Ovary (tissue), 3 donors: ENCODE results near the gene PRKACG.

ENCODE experiments used
- EP300 ChIP-seq: sonication (generic); formaldehyde crosslinking; IDR thresholded peaks from one replicate; pipeline ENCODE4 v1.6.1; 2017; ENCODE audit warnings: antibody characterized with exemption
- POLR2A ChIP-seq: fragments of 450-650 bp; IDR thresholded peaks from one replicate; pipeline ENCODE4 v1.6.1; 2017; ENCODE audit warnings: antibody characterized with exemption, mild to moderate bottlenecking, moderate library complexity
- TF ChIP-seq, protein P1 (sequence below), 3 donors: fragments of 450-650 bp in 2 of 3; fragments of 200-600 bp in 1 of 3; IDR thresholded peaks; one replicate each; pipeline versions ENCODE4 v1.5.1 to v1.8.0; 2016 to 2022; ENCODE audit warnings: antibody characterized with exemption in 3 of 3, mild to moderate bottlenecking in 1 of 3
- donor health status: DM: no; HTN: no; CAD: no.

DNA sequence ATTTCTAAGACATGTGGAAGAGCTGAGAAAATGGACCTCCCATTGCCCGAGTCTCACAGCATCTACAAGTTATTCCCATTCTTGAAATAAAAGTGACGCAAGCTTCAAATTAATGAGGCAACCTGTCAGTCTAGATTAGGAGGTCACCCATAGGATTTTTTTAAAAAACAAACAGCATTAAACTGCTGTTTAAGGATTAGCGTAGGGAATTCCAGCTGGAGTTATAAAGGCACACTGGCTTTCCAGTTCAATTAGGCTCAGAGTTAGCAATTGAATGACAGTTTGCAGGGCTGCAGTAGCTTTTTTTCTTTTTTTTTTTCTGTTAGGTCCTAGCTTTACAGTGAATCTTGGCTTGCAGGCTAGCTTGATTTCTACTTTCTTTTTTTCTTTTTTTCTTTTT lies 16.2 kb downstream of the PRKACG start:
- TF ChIP-seq, protein P1, sequence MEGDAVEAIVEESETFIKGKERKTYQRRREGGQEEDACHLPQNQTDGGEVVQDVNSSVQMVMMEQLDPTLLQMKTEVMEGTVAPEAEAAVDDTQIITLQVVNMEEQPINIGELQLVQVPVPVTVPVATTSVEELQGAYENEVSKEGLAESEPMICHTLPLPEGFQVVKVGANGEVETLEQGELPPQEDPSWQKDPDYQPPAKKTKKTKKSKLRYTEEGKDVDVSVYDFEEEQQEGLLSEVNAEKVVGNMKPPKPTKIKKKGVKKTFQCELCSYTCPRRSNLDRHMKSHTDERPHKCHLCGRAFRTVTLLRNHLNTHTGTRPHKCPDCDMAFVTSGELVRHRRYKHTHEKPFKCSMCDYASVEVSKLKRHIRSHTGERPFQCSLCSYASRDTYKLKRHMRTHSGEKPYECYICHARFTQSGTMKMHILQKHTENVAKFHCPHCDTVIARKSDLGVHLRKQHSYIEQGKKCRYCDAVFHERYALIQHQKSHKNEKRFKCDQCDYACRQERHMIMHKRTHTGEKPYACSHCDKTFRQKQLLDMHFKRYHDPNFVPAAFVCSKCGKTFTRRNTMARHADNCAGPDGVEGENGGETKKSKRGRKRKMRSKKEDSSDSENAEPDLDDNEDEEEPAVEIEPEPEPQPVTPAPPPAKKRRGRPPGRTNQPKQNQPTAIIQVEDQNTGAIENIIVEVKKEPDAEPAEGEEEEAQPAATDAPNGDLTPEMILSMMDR (IDR thresholded peaks at IDR 0.05): no peak
- no peak for TF ChIP-seq POLR2A
- no peak for TF ChIP-seq EP300
